ENCODE data around the gene SRGAP2C.
A peak's percentile ranks its signal among the peaks of the same experiment; 100 is the strongest.
"Not testable (repeated sequence)": the region's sequence is repeated elsewhere in the genome, so short reads cannot be mapped to it uniquely, and the experiment has no call there.

SRGAP2C gene

DNA sequence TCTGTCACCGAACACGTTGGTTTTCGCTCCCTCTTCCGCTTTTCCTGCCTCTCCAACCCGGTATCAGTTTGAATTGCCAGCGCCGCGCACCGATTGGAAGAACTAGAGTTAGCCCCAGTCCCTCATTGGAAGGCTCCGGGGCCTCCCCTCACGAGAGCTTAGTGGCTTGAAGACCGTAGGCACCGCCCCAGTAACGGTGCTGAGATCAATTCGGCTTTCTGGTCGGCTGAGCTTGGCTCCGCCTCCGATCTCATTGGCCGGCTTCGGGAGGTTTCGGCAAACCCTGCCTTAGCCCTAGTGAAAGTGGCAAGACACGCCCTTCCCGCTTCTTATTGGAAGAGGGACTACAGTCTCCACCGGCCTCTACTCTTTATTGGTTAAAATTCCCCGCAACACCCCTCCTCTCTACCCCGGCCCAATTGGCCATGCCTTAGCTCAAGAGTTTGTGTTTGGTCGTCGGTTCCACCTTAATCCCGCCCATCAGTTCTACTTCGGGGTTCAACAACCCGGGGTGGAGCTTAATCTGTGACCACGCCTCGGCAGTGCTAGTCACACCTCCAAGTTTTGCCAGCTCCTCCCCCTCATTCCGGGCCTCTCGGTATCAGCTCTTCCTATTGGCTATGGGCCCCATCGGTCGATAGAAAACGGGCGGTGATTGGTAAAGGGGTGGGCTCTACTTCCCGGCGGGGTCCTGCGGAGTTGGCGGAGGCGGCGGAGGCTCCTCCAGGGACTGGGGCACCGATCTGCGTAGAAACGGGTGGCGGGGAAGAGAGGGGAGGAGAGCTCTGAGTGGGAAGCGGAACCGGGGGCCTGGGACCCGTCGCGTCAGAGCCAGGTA is at the start of gene SRGAP2C, which contains the start of gene FAM72B:
SRGAP2C (plus strand) TSS at position 686 of the 838 bp plus-strand sequence. CDS start 2,472 bp downstream, outside the sequence.
FAM72B (minus strand) TSS at position 51 of the 838 bp plus-strand sequence. CDS start 851 bp downstream, outside the sequence.
- peak; percentile 92 for FAIRE-seq

DNA sequence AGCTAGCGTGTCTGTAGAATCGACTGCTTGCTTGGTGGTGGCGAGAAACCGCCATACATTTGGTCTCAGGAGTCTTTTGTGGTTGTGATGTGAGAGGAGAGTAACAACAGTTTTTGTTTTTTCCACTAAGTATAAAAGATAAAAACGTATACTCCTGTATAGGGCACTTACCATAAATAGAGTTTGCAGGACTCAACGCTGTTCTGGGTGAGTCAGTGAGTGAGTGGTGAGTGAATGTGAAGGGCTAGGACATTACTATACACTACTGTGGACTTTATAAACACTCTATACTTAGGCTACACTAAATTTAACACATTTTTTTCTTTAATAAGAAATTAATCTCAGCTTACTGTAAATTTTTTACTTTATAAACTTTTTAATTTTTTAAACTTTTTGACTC is 44.4 kb upstream of the SRGAP2C start:
- not testable (repeated sequence) for FAIRE-seq

DNA sequence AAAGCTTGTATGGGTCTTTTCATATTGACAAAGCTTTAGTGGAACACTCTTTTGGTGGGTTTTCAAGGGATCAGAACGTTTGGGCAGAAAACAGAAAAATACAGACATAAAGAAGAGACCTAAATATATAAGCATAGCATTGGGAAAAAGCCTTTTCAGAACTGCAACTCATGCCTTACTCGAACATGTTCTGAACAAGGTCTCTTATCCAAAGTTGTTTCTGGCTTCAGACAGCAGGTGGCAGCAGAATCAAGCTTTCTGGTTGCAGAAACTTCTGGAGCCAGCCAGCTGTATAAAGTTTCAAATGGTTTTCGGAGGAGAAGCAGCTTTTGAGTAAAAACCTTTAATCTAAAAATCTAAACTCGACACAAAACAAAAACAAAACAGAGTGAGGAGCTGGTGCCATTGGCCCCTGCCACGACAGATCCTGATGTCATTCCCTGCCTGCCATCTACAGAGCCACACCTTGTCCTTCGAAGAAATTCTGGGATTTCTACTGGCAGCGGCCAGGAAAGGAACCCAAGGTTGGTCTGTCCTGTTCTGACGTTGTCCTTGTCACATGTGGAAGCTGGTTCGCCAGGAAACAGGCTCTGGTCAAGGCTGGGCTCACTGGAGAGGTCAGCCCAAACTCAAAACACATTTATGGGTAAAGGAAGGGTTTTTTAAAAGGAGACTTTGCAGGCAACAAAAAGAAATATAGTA is 36.1 kb upstream of the SRGAP2C start:
- FAIRE-seq = not testable (repeated sequence)

DNA sequence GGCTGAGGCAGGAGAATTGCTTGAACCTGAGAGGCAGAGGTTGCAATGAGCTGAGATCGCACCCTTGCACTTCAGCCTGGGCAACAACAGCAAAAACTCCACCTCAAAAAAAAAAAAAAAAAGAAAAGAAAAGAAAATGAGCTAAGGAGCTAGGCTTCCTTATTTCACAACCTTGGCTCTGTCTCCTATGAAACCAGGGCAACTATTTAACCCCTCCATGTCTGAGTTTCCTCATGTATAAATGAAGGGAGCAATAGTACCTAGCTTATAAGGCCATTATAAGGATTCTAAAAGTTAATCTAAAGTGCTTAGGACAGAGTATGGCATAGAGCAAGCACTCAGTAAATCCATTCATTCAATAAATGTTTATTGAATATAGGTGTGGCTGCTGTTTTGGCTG is 33.5 kb upstream of the SRGAP2C start:
- not testable (repeated sequence) for FAIRE-seq

DNA sequence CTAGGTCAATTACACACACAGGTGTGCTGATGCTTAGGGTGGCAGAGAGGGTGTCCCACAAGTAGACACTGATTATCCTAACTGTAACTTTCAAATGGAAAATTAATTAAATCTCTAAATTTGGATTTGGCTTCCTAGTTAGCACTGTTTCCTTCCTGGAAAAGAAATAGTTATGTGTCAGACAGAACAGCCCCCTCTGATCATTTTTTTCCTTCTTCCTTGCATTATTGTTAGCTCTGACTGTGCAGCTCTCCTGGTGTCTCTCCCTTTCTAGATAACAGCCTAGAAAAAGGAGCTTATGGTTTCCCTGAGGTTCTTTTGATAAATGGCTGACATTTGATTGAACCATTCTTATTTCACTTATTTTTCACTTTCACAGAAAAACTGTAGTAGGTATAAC is 32.0 kb upstream of the SRGAP2C start:
- FAIRE-seq = not testable (repeated sequence)

DNA sequence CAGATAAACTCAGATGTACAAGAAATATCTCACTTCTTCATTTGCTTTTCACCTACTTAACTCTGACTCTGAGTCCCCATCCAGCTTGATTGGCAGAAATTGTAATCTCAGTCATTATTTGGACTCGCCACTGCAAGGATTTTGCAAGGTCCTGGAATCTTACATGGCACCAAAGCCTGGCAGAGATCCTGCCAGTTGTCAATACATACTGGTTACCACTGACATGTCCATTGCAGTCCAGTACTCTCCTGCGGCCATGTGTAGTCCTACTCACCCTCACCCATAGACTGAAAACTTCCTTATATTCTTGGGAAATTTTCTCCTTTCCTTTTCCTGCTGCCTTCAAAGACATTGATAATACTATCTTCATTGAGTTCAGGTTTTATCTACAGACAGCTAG is 30.0 kb upstream of the SRGAP2C start:
- not testable (repeated sequence) for FAIRE-seq

DNA sequence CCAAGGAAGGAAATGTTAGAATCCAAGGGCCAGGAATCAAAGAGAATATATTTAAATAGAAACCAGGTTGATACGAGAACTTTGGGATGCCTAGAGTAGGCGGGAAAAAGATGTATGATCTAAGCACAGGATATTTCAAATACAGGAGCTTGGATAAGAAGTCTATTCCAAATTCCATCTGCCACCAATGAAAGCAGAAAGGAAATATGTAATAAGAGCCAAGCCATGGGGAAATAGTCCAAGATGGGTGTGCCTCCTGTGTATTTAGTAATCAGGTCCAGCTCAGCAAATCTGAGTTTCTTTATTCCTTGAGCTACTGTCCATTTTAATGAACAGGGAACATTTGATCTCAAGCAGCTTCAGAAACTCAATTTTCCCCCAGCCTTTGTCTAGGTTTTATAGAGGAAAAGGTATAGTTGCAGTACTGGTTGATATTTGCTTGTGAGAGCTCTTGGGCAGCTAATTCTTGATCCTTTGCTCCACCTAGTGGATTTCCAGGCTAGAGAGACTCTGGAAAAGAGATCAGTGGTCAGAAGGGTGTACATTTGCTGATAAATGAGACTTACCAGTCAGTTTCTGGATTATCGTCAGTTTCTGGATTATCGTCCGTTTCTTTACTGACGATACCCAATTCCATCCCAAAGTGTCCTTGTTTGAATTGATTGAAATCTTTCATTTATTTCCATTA is 29.0 kb upstream of the SRGAP2C start:
- not testable (repeated sequence) for FAIRE-seq

DNA sequence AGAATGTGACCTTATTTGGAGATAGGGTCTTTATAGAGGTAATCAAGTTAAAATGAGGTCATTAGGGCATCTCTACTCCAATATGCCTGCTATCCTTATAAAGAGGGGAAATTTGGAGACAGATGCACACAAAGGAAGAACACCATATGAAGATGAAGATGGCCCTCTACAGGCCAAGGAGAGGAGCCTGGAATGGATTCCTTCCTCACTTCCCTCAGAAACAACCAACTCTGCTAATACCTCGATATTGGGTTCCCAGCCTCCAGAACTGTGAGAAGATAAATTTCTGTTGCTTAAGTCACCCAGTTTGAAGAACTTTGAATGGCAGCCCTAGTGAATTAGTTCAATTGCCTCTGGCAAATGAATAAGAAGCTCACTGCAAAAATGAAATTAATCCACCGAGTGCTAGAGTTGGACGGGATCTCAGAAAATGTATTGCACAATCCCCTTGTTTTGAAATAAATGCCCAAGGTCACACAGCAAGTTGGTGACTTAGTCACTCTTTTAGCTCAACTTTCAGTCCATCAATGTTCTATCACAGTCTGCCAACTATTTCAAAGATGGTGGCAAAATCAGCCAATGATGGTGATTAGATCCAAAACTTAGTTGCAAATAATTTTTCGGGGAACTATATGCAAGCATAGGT is 27.7 kb upstream of the SRGAP2C start:
- not testable (repeated sequence) for FAIRE-seq

DNA sequence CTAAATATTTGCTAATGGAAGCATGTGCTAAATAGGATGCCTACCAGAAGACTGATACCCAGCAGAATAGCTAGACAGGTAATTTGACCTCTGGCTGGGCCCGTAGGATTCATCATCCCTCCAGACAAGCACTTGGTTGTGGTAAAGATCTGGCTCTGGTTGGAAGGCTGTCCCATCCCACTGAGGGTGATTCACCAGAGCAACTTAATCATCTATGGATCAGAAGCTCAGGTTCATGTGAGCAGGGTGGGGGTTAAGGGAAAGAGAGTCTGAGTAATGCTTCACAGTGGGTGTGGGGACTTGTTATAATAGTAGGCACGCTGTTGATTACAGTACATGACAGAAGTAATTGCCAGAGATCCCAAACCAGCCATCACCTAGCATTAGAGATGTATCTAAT is 27.2 kb upstream of the SRGAP2C start:
- FAIRE-seq = not testable (repeated sequence)

DNA sequence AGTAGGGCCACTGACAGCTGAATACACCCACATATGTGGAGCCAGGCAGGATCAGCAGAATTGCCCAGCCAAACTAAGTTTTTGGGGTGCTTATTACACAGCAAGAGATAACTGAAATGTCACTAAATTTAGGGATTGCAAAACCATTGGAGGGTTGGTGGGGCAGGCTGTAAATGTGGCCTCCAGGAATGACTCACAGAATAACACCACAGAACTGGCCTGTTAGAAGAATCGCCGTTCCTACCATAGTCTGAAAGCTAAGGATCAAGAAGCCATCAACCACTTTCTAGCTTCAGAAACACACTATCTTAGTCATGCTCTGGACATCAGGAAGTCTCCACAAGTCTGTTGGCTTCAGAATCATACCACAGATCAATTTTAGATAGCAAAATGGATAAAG is 24.7 kb upstream of the SRGAP2C start:
- FAIRE-seq = not testable (repeated sequence)

DNA sequence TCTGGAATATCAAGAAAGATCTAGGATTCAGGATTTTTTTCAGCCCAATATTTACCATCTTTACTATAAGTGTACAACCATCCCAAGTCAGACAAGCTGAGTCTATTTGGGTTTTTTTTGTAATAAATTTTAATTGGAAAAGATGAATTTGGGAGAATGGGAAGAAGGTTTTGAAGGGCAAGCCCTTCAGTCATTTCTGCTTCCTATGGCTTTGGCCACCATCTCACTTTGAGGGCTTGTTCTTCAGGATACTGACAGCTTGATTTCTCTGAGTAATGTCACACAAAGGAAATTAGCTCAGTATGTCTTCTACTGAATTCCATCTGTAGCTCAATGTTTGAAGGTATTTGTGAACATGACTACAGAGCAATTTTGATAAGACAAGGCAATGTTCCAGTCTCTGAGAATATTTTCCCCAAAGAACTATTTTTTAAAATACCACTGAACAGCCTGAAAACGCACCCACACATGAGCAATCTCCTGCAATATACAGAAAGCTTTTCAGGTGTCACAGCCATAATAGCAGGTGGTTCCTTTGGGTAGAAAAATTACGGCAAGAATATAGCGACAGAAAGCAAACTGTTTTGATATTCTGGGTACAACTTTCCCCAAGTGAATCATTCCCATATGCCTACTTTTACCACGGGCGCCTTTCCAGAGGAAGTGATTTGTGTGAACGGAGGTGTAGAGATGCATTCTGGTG is 23.4 kb upstream of the SRGAP2C start:
- FAIRE-seq = not testable (repeated sequence)

DNA sequence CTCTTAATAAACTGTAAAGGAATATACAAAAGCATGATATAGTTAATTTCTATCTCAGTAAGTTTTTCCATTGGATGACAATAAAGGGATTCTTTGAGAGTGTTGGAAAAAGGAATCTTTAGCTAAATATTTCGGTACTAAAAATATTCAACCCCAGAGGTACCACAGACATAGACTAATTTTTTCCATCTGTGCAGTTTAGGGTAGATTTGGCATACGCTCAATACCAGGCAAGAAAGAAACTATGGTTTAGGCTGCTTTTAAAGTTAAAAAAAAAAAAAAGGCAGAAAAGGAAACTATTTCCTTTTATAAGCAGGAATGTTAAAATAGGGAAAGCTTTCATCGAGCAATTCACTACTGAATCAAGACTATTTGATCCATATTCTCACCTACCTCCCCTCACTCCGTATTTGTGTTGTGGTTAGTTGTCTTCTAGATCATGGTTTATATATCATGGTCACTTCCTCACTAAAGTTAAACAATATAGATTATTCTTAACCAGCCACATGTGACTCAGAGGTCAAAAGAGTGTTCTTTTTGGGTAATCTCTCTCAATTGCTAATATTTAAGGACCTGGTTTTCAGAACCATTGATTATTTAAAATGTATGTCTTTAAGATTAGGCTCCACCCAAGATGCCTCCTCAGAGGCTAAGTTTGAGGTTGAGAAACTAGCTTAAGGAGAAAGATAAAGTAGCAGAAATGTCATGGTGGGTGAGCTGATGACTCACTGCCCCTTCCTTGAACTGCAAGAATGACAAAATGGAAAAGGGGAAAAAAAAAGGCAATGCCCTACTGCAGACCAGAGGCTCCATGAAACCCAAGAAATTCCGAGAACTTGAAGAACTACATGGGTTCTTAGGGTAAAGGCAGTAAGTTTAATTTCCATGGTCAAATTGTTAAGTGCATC is 20.7 kb upstream of the SRGAP2C start:
- FAIRE-seq = not testable (repeated sequence)

DNA sequence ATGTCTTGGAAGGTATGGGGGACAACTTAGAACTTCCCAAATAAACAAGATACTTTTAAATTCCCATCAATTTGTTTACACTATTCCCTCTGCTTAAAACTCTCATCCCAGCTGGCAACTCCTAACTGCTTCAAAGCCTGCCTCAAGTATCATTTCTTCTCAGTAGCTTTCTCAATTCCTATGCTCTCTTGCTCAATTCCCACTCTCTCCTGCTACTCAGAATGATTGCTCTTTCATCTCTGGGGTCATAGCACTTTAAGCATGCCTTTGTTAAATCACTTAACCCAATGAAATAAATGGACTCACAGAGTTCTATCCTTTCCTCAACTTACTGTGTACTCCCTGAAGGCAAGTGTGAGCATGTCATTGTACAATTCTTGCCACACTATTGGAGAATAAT is 19.5 kb upstream of the SRGAP2C start:
- not testable (repeated sequence) for FAIRE-seq

DNA sequence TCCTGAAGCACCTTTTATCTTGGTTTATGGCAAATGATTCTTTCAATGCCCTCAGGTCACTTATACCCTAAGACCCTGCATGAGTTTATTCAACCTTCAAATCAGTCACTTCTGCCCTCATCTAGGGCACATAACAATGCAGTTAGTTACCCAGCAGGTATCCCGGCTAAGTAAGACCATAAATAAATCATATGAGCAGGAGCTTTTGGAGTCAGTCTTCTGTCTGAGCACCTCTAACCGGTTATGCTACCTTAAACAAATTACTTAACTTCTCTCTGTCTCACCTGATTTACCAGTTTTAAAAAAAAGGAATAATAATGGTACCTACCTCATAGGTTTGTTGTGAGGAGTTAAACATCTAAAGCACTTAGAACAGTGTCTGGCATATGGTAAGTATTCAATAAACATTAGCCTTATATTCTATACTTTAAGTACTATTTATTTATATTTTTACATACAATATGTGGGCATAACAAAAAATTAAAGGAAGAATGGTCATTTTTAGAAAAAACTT is 17.5 kb upstream of the SRGAP2C start:
- FAIRE-seq = not testable (repeated sequence)

DNA sequence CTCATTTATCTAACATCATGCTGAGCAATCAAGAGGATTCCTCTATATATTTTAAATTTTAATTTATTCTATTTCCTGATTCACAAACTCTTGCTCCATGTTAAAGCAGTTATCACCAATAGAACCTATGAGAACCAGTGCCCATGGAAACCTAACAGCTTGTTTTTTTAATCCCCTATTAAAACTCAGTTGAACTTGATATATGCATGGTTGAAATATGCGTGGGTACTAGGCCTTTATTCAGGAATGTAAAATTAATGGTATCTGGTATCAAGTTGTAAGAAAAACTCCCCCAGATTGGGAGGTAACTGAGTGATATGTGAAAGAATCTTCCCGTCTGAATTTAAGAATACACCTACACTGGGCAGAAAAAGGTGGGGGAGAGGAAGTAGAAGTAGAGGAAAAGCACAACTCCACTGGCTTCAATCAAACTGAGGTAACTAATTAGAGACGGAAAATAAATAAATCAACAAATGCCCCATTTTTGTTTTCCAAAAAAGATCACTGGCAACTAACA is 16.6 kb upstream of the SRGAP2C start:
- FAIRE-seq = not testable (repeated sequence)

DNA sequence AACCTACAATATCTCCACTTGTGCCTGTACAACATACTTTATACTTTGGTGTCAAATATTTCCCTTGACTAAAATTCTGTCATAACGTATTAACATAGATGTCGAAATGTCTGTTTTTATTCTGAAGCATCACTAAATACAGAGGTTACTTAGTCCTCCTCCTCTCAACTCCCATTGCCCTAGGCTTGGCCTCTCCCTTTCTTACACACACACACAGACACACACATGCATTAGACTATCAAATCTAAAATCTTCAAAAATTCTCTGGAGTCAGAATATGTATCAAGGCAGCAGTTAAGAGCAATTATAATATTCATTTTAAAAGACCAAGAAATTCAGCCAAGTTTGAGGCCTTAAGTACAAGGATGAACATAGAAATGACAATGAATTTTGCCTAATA is 8.1 kb upstream of the SRGAP2C start:
- not testable (repeated sequence) for FAIRE-seq

DNA sequence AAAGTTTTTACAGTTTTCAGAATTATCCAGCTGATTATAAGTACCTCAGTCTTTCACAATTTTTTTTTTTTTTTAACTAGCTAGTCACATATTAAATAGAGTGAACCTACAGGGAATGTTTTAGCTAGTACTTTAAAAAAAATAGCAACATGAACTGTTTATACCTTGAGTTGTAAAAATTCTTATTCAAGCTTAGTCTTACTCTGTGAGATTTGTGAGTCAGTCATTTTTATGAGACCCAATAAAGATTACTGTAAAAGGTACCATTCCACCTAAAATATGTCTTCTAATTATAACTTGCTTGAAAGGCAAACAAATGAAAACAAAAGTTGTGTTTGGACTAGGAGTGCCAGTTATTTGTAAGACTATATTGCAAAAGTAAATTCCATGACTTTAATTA is 6.6 kb upstream of the SRGAP2C start:
- not testable (repeated sequence) for FAIRE-seq

DNA sequence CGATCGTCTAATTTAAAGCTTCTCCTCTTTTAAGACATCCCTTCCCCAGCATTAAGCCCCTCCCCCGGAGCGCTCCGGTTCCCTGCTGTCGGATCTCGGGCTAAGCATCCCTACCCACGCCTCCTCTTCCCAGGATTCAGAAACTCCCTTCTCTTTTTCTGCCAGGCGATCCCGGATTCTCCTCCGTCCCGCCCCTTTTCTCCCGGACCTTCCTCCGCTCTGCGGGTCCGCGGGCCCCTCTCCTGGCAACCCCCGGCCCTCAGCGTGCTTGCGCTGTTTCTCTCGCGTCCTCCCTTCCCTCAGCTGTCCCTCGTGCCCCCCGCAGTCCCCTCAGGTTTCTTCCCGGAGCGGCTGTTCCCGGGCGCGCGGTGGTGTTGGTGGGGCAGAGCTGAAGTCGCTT is 908 bp upstream of the SRGAP2C start:
- not testable (repeated sequence) for FAIRE-seq

DNA sequence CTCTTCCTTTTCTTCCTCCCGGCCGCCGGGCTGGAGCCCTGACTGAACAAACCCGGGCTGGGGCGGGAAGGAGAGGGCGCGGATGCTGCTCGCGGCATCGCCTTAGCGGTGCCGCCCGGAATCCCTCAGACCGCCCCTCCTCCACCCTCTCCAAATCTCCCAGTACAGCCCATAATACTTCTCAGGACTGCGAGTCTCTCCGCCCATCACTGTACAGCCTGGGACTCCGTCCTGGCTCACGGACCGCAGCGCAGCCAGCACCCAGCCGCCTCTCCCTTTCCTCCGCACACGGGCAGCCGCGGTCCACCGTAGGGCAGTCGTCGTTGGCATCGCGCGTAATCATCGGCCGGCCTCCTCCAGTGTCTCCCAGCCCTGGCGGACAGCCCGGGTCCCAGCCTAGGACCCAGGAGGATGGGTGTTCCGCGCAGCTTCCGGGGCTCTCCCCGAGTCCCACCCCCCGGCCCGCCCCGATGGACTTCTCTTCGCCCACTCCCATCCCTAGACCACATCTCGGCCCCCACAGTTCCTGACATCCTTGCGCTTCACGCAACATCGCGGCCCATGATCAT is 449 bp downstream of the SRGAP2C start:
- FAIRE-seq = not testable (repeated sequence)

DNA sequence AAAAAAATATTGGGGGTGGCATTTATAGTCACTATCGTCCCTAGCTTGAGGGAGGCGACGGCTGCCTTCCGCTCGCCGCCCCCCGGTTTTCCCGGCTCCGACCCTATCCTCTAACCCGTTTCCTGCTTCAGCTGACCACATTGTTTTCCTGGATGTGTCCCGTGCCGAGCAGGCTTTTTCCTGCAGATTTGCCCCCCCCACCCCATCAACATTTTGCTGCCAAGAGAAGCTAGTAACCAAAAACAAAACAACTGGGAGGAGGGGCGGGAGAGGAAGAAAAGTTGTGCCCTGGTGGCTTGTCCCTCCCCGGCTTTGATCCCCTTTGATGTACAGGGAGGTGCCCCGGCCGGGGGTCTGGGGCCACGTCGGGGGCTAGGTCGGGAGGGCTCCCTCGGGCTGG is 1.4 kb downstream of the SRGAP2C start:
- FAIRE-seq = not testable (repeated sequence)

Measured in G401.6 (cell line).